D721Med (cell line): Measurements from ENCODE around the gene ARID5A.
A peak's percentile ranks its signal among the peaks of the same experiment; 100 is the strongest.

Experiments used
- DNase-seq: peaks from one replicate; pipeline ENCODE4 v3.0.0; 2011; ENCODE audit warnings: low spot score; ENCODE audit not compliant: insufficient read length
- FAIRE-seq: peaks from 2 replicates; lab custom pipeline; 2011; peaks lifted over from hg19 to GRCh38; lab: Jason Lieb, UNC
- TF ChIP-seq, protein P1 (sequence below): IDR thresholded peaks from 2 replicates; pipeline ENCODE4 v1.5.1; 2012; ENCODE audit warnings: mild to moderate bottlenecking, control low read depth; ENCODE audit not compliant: insufficient read depth; ENCODE audit errors: missing control alignments

Gene ARID5A

GRCh38 chr2:96508521-96509113 is 27.9 kb upstream of the ARID5A start:
- FAIRE-seq (no peak), DNase-seq (no peak)
- TF ChIP-seq, protein P1, sequence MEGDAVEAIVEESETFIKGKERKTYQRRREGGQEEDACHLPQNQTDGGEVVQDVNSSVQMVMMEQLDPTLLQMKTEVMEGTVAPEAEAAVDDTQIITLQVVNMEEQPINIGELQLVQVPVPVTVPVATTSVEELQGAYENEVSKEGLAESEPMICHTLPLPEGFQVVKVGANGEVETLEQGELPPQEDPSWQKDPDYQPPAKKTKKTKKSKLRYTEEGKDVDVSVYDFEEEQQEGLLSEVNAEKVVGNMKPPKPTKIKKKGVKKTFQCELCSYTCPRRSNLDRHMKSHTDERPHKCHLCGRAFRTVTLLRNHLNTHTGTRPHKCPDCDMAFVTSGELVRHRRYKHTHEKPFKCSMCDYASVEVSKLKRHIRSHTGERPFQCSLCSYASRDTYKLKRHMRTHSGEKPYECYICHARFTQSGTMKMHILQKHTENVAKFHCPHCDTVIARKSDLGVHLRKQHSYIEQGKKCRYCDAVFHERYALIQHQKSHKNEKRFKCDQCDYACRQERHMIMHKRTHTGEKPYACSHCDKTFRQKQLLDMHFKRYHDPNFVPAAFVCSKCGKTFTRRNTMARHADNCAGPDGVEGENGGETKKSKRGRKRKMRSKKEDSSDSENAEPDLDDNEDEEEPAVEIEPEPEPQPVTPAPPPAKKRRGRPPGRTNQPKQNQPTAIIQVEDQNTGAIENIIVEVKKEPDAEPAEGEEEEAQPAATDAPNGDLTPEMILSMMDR, result no peak

DNA sequence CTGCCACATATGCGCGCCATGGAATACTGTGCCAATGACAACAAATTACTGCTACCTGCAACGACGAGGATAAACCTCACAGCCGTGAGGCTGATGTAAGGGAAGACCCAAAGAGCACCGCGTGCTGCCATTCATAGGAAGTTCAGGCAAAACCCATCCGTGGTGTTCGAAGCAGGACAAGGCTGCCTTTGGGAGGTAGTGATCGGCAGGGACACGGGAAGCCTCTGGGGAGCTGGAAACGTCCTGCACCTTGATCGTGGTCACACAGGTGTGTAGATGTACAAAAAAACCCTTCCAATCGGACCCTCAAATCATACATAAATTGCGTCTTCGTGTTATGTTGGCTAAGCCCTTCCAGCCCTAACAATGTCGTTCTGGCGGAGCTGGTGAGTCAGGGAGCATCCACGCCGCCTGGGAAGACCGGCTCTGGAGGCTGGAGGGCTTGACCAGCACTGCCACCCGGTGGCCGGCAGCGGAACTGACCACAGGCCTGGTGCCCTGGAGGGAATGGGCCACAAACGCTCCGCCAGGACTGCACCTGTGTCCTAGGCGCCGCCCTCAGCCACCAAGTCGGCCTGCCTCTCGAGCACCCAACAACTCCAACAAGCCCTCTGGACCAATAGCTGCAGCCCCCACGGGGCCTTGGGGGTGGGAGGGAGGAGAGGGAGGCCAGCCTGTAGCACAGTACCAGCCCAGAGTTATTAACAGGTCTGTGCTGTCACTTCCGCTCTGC is 27.3 kb upstream of the ARID5A start:
- peak; percentile 58 for DNase-seq
- TF ChIP-seq, protein P1, result peak; percentile 86
- no peak for FAIRE-seq

GRCh38 chr2:96509847-96510230 is 26.7 kb upstream of the ARID5A start:
- TF ChIP-seq, protein P1, result no peak
- DNase-seq (no peak), FAIRE-seq (no peak)

GRCh38 chr2:96510931-96511595 is 25.5 kb upstream of the ARID5A start:
- FAIRE-seq (no peak), DNase-seq (no peak)
- TF ChIP-seq, protein P1, result no peak

GRCh38 chr2:96511851-96512250 is 24.7 kb upstream of the ARID5A start:
- TF ChIP-seq, protein P1, result no peak
- FAIRE-seq, result no peak
- DNase-seq, result no peak

GRCh38 chr2:96512341-96512740 is 24.2 kb upstream of the ARID5A start:
- FAIRE-seq, result no peak
- TF ChIP-seq, protein P1, result no peak

More at GRCh38 chr2:96512341-96512740, 24.2 kb upstream of the ARID5A start:
- no peak for DNase-seq
